ENCODE measurements around the gene PPP1R12B.

Gene PPP1R12B, protein sequence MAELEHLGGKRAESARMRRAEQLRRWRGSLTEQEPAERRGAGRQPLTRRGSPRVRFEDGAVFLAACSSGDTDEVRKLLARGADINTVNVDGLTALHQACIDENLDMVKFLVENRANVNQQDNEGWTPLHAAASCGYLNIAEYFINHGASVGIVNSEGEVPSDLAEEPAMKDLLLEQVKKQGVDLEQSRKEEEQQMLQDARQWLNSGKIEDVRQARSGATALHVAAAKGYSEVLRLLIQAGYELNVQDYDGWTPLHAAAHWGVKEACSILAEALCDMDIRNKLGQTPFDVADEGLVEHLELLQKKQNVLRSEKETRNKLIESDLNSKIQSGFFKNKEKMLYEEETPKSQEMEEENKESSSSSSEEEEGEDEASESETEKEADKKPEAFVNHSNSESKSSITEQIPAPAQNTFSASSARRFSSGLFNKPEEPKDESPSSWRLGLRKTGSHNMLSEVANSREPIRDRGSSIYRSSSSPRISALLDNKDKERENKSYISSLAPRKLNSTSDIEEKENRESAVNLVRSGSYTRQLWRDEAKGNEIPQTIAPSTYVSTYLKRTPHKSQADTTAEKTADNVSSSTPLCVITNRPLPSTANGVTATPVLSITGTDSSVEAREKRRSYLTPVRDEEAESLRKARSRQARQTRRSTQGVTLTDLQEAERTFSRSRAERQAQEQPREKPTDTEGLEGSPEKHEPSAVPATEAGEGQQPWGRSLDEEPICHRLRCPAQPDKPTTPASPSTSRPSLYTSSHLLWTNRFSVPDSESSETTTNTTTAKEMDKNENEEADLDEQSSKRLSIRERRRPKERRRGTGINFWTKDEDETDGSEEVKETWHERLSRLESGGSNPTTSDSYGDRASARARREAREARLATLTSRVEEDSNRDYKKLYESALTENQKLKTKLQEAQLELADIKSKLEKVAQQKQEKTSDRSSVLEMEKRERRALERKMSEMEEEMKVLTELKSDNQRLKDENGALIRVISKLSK

DNA sequence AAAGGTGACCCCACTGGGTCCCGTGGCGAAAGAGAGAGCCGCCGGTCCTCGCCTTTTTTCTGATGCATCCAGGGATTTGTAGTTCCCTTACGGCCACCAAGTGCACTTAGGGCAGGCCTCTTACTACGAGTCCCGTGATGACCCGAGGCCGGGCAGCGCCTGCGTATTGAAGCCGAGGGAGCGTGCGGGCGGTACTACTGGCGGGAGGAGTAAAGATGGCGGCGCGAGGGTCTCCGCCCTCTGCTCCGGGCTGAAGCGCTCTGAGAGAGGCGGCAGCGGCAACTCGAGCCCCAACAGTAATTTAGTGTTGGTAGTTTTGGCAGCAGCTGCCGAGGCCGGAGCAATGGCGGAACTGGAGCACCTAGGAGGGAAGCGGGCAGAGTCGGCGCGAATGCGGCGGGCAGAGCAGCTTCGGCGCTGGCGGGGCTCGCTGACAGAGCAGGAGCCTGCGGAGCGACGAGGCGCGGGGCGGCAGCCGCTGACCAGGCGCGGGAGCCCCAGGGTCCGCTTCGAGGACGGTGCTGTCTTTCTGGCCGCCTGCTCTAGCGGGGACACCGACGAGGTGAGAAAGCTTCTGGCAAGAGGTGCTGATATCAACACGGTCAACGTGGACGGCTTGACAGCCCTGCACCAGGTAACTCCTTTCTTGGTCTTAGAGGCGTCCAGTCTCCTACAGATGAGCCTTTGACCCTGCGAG lies at the start of gene PPP1R12B:
Gene PPP1R12B (plus strand): TSS at position 191 of the 697 bp plus-strand sequence. CDS start 153 bp downstream, at position 344.
- TF ChIP-seq, protein P1, sequence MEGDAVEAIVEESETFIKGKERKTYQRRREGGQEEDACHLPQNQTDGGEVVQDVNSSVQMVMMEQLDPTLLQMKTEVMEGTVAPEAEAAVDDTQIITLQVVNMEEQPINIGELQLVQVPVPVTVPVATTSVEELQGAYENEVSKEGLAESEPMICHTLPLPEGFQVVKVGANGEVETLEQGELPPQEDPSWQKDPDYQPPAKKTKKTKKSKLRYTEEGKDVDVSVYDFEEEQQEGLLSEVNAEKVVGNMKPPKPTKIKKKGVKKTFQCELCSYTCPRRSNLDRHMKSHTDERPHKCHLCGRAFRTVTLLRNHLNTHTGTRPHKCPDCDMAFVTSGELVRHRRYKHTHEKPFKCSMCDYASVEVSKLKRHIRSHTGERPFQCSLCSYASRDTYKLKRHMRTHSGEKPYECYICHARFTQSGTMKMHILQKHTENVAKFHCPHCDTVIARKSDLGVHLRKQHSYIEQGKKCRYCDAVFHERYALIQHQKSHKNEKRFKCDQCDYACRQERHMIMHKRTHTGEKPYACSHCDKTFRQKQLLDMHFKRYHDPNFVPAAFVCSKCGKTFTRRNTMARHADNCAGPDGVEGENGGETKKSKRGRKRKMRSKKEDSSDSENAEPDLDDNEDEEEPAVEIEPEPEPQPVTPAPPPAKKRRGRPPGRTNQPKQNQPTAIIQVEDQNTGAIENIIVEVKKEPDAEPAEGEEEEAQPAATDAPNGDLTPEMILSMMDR (conservative IDR thresholded peaks at IDR 0.05; ENCODE audit: low read depth, low read length), result no peak
- peak; percentile 97 for DNase-seq (ENCODE audit: low read depth)
- H3K4me3 ChIP-seq (ENCODE audit: low read length), result peak within 1 kb of the TSS; percentile 94

DNA sequence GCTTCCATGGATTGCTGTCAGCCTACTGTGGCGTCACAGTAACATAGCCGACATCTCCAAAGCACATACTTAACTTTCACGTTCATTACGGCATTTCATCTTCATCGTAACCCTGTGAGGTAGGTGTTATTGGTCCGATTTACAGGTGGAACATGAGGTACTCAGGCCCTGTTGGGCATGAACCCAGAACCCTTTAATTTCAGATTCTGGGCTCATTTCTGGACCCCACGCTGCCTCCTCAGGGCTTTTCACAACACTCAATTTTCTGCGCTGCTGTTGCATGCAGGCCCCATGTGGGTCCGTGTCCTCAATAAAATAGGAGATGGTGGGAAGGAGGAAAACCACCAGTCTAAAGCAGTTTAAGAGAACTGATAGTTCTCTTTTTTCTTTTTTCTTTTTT lies 46.3 kb upstream of the PPP1R12B start:
- H3K4me3 ChIP-seq (ENCODE audit: low read length), result no peak overlapping the region
- TF ChIP-seq, protein P1 (conservative IDR thresholded peaks at IDR 0.05; ENCODE audit: low read depth, low read length), result no peak
- no peak for DNase-seq (ENCODE audit: low read depth)

DNA sequence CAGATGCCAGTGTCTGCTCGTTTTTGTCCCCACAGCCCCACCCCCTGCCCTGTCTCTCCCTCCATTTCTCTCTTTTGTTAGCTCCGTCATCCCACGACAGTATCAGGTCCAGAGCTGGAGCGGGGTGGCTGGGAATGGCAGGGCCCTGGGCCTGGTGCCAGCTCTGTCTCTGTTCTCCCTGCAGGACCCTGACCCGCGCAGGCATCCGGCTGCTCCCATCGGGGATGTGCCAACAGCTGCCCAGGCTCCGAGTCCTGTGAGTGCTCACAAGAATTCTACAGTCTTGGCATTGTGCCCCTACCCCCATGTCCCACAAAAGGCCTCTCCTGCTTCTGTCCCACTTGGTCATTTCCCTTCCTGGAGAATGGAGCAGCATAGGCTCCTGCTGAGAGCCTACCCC lies 44.1 kb upstream of the PPP1R12B start:
- no peak overlapping the region for H3K4me3 ChIP-seq (ENCODE audit: low read length)
- no peak for DNase-seq (ENCODE audit: low read depth)
- TF ChIP-seq, protein P1 (conservative IDR thresholded peaks at IDR 0.05; ENCODE audit: low read depth, low read length), result no peak

DNA sequence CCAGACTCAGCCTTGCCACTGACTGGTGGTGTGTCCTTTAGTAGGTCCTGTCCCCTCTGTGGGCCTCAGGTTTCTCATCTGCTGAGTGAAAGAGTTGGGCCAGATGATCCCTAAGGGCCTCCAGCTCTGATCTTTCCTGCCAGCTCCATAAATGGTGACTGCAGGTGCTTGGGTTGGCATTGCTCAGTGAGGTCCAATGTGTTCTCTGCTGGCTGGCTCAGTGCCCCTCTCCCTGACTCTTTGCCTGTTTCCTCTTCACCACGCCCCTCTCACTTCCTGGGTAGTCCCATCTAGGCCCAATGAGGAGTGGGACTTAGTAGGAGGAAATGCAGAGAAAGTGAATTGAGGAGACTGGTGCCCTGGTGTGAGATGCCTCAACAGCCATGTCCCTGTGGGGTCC lies 43.3 kb upstream of the PPP1R12B start:
- TF ChIP-seq, protein P1 (conservative IDR thresholded peaks at IDR 0.05; ENCODE audit: low read depth, low read length), result no peak
- no peak for DNase-seq (ENCODE audit: low read depth)
- H3K4me3 ChIP-seq (ENCODE audit: low read length), result no peak overlapping the region

DNA sequence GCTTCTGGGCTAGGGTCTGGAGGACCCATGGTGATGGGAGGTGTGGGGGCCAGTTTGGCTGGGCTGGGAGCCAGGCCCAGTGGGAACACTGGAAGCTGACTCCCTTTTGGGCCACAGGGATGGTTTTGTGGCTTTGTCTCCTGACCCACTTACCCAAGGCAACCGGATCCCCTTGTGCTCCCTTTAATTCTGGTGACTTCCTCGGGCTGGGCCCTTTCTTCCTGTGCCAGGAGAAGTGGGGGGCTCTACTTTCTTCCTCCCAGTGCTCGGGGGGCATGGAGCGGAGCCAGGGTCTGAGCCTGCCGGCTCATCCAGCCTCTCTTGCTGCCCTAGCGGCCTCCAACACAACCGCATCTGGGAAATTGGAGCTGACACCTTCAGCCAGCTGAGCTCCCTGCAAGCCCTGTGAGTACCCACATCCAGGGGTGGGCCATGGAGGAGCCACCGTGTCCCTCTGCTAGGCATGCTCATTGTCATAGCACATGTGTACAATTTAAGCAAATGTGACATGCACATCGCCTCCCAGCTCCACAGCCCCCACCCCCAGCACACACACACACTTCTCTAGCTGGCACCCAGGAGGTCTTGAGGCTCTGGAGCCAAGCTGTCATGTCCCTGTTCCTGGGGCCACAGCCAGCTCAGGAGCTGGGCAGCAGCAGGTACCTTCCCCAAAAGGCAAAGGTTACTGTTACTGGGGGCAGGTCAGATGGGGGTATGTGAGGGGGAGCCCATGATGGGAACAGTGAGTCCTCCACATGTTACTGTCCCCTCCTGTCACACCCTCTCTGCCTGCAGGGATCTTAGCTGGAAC lies 41.8 kb upstream of the PPP1R12B start:
- no peak overlapping the region for H3K4me3 ChIP-seq (ENCODE audit: low read length)
- TF ChIP-seq, protein P1 (conservative IDR thresholded peaks at IDR 0.05; ENCODE audit: low read depth, low read length), result no peak
- DNase-seq (ENCODE audit: low read depth), result no peak

Data from retinal pigment epithelial cell (primary cell).